K562 (cell line): Measurements from ENCODE around the gene GLIS1. TPM values are rescaled to one million over a fixed set of nuclear protein-coding genes. Genes with fewer than 3 reads are reported as not detected.

Source experiments
- ATAC-seq: fragments of 200-7000 bp; cut with Tn5 transposase; 3 replicates; pipeline ENCODE4 v1.9.1; 2020; ENCODE audit warnings: moderate library complexity
- BruUV-seq: library from RNA; stranded (reverse); fragments of 400-500 nt; replicated peaks from 2 replicates; lab custom pipeline; 2021; lab: Mats Ljungman, UMichigan
- CTCF ChIA-PET: fragments of 300-600 bp; formaldehyde crosslinking; extraction: SDS; loops from one replicate; lab custom pipeline; 2021; ENCODE audit warnings: low intra/inter-chr PET ratio; lab: Yijun Ruan, JAX
- POLR2A ChIA-PET: fragments of 300-600, 350-650 bp; sonication (Branson Sonifier 250); formaldehyde crosslinking; extraction: SDS; loops from one replicate; lab custom pipeline; 2021; ENCODE audit warnings: antibody characterized with exemption, inconsistent platforms; lab: Yijun Ruan, JAX
- DNase-seq, 4 experiments: peaks; one replicate each; pipeline versions ENCODE4 v3.0.0 to v3.0.0-alpha.2; 2011 to 2018; ENCODE audit warnings: low spot score in 3 of 4, mixed read lengths in 3 of 4; ENCODE audit errors: extremely low read depth in 1 of 4
- FAIRE-seq: peaks from 2 replicates; lab custom pipeline; 2011; peaks lifted over from hg19 to GRCh38; lab: Jason Lieb, UNC
- H2AFZ ChIP-seq: 2 replicates; pipeline ENCODE4 v1.6.0; 2011; ENCODE audit warnings: low read depth, low read length, control low read depth, inconsistent platforms
- H3K27ac ChIP-seq: fragments of 200-600 bp; 3 replicates; pipeline ENCODE4 v1.8.0; 2011; ENCODE audit warnings: low read depth, mild to moderate bottlenecking, control low read depth, inconsistent platforms, low read length, moderate library complexity, mixed read lengths; ENCODE audit errors: extremely low read depth
- H3K27me3 ChIP-seq, 2 experiments: fragments of 300-600 bp in 1 of 2; 2 replicates in 1 of 2; 3 replicates in 1 of 2; pipeline versions ENCODE4 v1.6.0 to v1.8.0; 2011; ENCODE audit warnings: inconsistent platforms in 2 of 2, low read length in 2 of 2, mild to moderate bottlenecking in 1 of 2, mixed read lengths in 1 of 2, moderate library complexity in 1 of 2; ENCODE audit not compliant: control insufficient read depth in 2 of 2, insufficient read depth in 2 of 2
- H3K36me3 ChIP-seq: fragments of 300-600 bp; 3 replicates; pipeline ENCODE4 v1.8.0; 2011; ENCODE audit warnings: mild to moderate bottlenecking, low read length, inconsistent platforms; ENCODE audit not compliant: control insufficient read depth, insufficient read depth
- H3K4me1 ChIP-seq, 2 experiments: fragments of 200-600 bp in 1 of 2; replicated peaks in 1 of 2; 2 replicates in 1 of 2; 3 replicates in 1 of 2; pipeline versions ENCODE4 v1.5.1 to v1.8.0; 2011; ENCODE audit warnings: inconsistent platforms in 2 of 2, low read length in 2 of 2, mild to moderate bottlenecking in 1 of 2, mixed read lengths in 1 of 2, moderate library complexity in 1 of 2; ENCODE audit not compliant: control insufficient read depth in 2 of 2, insufficient read depth in 2 of 2
- H3K4me2 ChIP-seq: 2 replicates; pipeline ENCODE4 v1.6.1; 2011; ENCODE audit warnings: low read length, control low read depth, inconsistent platforms, mixed read lengths; ENCODE audit not compliant: insufficient read depth
- H3K4me3 ChIP-seq: fragments of 200-600 bp; sonication (generic), shearing (Covaris generic); 2 replicates; pipeline ENCODE4 v1.5.1; 2016; ENCODE audit warnings: control low read depth, inconsistent platforms
- H3K79me2 ChIP-seq: fragments of 200-600 bp; 3 replicates; pipeline ENCODE4 v1.8.0; 2011; ENCODE audit warnings: low read length, inconsistent platforms; ENCODE audit not compliant: control insufficient read depth, insufficient read depth
- H3K9ac ChIP-seq, 2 experiments: 2 replicates each; pipeline versions ENCODE4 v1.6.0 to v1.6.1; 2011; ENCODE audit warnings: low read depth in 2 of 2, low read length in 2 of 2, control low read depth in 1 of 2, inconsistent platforms in 1 of 2, mild to moderate bottlenecking in 1 of 2, mixed read lengths in 1 of 2; ENCODE audit not compliant: insufficient read depth in 1 of 2
- H3K9me1 ChIP-seq: one replicate; pipeline ENCODE4 v1.6.0; 2011; ENCODE audit warnings: inconsistent platforms, mild to moderate bottlenecking, low read length, moderate library complexity; ENCODE audit not compliant: control insufficient read depth, insufficient read depth
- H3K9me3 ChIP-seq: replicated peaks from 2 replicates; pipeline ENCODE4 v1.5.1; 2011; ENCODE audit warnings: low read depth, low read length, inconsistent platforms; ENCODE audit not compliant: control insufficient read depth, insufficient read depth
- H4K20me1 ChIP-seq: replicated peaks from 2 replicates; pipeline ENCODE4 v1.6.1; 2011; ENCODE audit warnings: low read length, inconsistent platforms, mixed read lengths; ENCODE audit not compliant: control insufficient read depth, insufficient read depth
- ARHGAP35 ChIP-seq: fragments of 450-650 bp; IDR thresholded peaks from 2 replicates; pipeline ENCODE4 v1.6.1; 2018; ENCODE audit not compliant: partially characterized antibody
- CBX3 ChIP-seq, 2 experiments: IDR thresholded peaks; 1 replicate in 1 of 2; 2 replicates in 1 of 2; pipeline ENCODE4 v1.6.1; 2012; ENCODE audit warnings: inconsistent platforms in 2 of 2, low read length in 2 of 2, borderline replicate concordance in 1 of 2, control low read depth in 1 of 2
- CREM ChIP-seq: IDR thresholded peaks from 2 replicates; pipeline ENCODE4 v1.6.1; 2014; ENCODE audit warnings: antibody characterized with exemption, low read depth
- CTCF ChIP-seq, 3 experiments: IDR thresholded peaks in 2 of 3; conservative IDR thresholded peaks in 1 of 3; 2 replicates each; pipeline ENCODE4 v1.5.1; 2011 to 2012; ENCODE audit warnings: low read length in 3 of 3, mild to moderate bottlenecking in 3 of 3, control low read depth in 2 of 3, improper control_type of control experiment in 1 of 3, inconsistent platforms in 1 of 3, low read depth in 1 of 3, mixed read lengths in 1 of 3, moderate library complexity in 1 of 3; ENCODE audit not compliant: insufficient read depth in 2 of 3
- FOXK2 ChIP-seq, 2 experiments: fragments of 450-650 bp; IDR thresholded peaks in 1 of 2; conservative IDR thresholded peaks in 1 of 2; 2 replicates each; pipeline ENCODE4 v1.6.1; 2016; ENCODE audit warnings: low read depth in 2 of 2, mild to moderate bottlenecking in 1 of 2
- FOXP4 ChIP-seq: sonication (generic); formaldehyde crosslinking; IDR thresholded peaks from 2 replicates; pipeline ENCODE4 v1.8.0; 2022; ENCODE audit warnings: mild to moderate bottlenecking, missing genetic modification reagents, borderline replicate concordance
- NCOA6 ChIP-seq: fragments of 450-650 bp; IDR thresholded peaks from 2 replicates; pipeline ENCODE4 v1.6.1; 2017; ENCODE audit warnings: mild to moderate bottlenecking
- RBM34 ChIP-seq: fragments of 200-400 bp; formaldehyde crosslinking; IDR thresholded peaks from 2 replicates; pipeline ENCODE4 v1.6.1; 2018; ENCODE audit warnings: low read length, borderline replicate concordance; ENCODE audit not compliant: insufficient read depth
- SIN3B ChIP-seq: fragments of 450-650 bp; IDR thresholded peaks from 2 replicates; pipeline ENCODE4 v1.6.1; 2017; ENCODE audit warnings: low read depth, mild to moderate bottlenecking, moderate library complexity
- USF1 ChIP-seq: sonication (generic); formaldehyde crosslinking; IDR thresholded peaks from 2 replicates; pipeline ENCODE4 v1.9.0; 2022; ENCODE audit warnings: mild to moderate bottlenecking, missing genetic modification reagents
- WGBS: fragments of 100-300 bp; shearing (Covaris generic); methylation state at CpG from one replicate; pipeline ENCODE4 v1.1.6; 2016; ENCODE audit warnings: low coverage, mixed read lengths; ENCODE audit not compliant: insufficient coverage; ENCODE audit errors: missing lambda C conversion rate; 5-methylcytosine and 5-hydroxymethylcytosine counted together
- in situ Hi-C: fragments of 300-500 bp; cut with MboI; formaldehyde crosslinking; loops from 4 replicates; pipeline ENCODE4 v1.15.0; 2018; ENCODE audit warnings: inconsistent platforms, mixed read lengths
- intact Hi-C: fragments of 100-400 bp; cut with micrococcal nuclease; formaldehyde crosslinking; loops from 2 replicates; pipeline ENCODE4 v1.14.2; 2022
- polyA plus RNA-seq, 8 experiments: library from polyadenylated mRNA; depleted of rRNA in 4 of 8; stranded (reverse) in 5 of 8; unstranded in 3 of 8; fragments of >200 nt; fragmentation: Nextera tagmentation in 2 of 8; fragmentation: Illumina TruSeq in 1 of 8; extraction: Ambion mirVana in 2 of 8; extraction: Trizol in 1 of 8; gene quantifications; 2 replicates each; pipeline versions ENCODE4 v1.2.1 to v1.2.3, GENCODE V29; 2011 to 2014; ENCODE audit warnings: inconsistent platforms in 1 of 8, missing spikeins in 1 of 8
- total RNA-seq, 7 experiments: library from RNA; depleted of rRNA in 6 of 7; stranded (reverse); fragments of >200 nt in 6 of 7; fragmentation: Illumina TruSeq in 2 of 7; extraction: Trizol in 2 of 7; gene quantifications; 2 replicates each; pipeline versions ENCODE4 v1.2.1 to v1.2.3, GENCODE V29; 2011 to 2021; ENCODE audit warnings: low replicate concordance in 1 of 7
- TF ChIP-seq, protein P1 (sequence below): sonication (generic); formaldehyde crosslinking; IDR thresholded peaks from 2 replicates; pipeline ENCODE4 v1.8.0; 2022; ENCODE audit warnings: mild to moderate bottlenecking, missing genetic modification reagents

GLIS1 gene
- total and polyA plus RNA-seq, 9 of the 15 experiments (the other 6 are each of a cell fraction or from before 2014, with no cell fraction given), result not detected

DNA sequence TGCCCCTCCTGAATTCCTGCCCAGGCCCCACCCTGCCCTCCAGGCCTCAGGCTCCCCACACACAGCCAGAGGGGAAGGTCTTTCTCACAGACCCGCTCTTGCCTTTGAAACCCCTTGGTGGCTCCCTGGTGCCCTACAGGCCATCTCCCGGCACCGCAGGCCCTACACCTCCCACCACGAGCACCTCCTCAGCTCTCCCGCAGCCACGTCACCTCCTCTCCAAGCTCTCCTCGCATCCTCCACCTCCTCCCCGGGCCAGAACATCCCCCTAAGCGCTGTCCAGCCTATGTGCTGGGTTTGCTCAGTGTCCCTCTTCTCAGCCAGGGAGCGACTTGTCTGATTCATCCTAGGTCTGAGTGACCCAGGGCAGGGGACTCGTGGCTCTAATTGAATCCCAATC lies 213.4 kb downstream of the GLIS1 start:
- WGBS, result under 1% methylated on average over 11 of the region's 11 CpGs
- no peaks in the 10 kb centered on the region for H3K9me3 ChIP-seq
- no peak for FAIRE-seq
- peak; percentile 21 to 58 (median 51) for DNase-seq
- H3K4me3 ChIP-seq, result no peak overlapping the region
- in situ Hi-C loops (no loop called here), intact Hi-C loops (no loop called here)
- ChIA-PET POLR2A (interaction anchor here (0.6 to 0.8 kb wide), 2 partner anchors 18 to 99 kb away, joined by 3 read pairs; no protein-coding TSS in a partner anchor), CTCF (no interaction called here)
- H3K4me1 ChIP-seq, result peaks cover 0 to 16% of the 10 kb centered on the region in 2 experiments; a peak in 1 of 5 replicates
- no peak overlapping the region for H3K27ac ChIP-seq
- H3K27me3 ChIP-seq, result peaks cover 23 to 84% of the 10 kb centered on the region in 2 experiments; a peak in 4 of 5 replicates
- no peak overlapping the region for H2AFZ ChIP-seq
- H4K20me1 ChIP-seq, result peaks cover 47% of the 10 kb centered on the region; the same call in 1 of the 2 replicates
- H3K9me1 ChIP-seq, result no peaks in the 10 kb centered on the region
- H3K4me2 ChIP-seq, result no peak overlapping the region
- no peak overlapping the region for H3K9ac ChIP-seq
- ATAC-seq, result peak; percentile 68
- no TSS peak for BruUV-seq
- H3K79me2 ChIP-seq, result no peaks in the 10 kb centered on the region
- no peaks in the 10 kb centered on the region for H3K36me3 ChIP-seq
- peak; percentile 33; the same call in 1 of the 2 replicates for TF ChIP-seq CREM
- TF ChIP-seq, protein P1, sequence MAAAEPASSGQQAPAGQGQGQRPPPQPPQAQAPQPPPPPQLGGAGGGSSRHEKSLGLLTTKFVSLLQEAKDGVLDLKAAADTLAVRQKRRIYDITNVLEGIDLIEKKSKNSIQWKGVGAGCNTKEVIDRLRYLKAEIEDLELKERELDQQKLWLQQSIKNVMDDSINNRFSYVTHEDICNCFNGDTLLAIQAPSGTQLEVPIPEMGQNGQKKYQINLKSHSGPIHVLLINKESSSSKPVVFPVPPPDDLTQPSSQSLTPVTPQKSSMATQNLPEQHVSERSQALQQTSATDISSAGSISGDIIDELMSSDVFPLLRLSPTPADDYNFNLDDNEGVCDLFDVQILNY (CRISPR knock-in tag), result no peak
- TF ChIP-seq FOXP4 (CRISPR knock-in tag), result no peak
- no peak for TF ChIP-seq CBX3 (IDR thresholded peaks at IDR 0.05; ENCODE audit: borderline replicate concordance in 1 of 2, low read length in 2 of 2)
- TF ChIP-seq NCOA6, result no peak
- TF ChIP-seq RBM34, result no peak
- TF ChIP-seq USF1, result no peak
- peak in 2 of 3 experiments; percentile 22 to 31; a peak in 1 of 6 replicates for TF ChIP-seq CTCF (IDR thresholded peaks at IDR 0.05 in 2 of 3, conservative IDR thresholded peaks at IDR 0.05 in 1 of 3; ENCODE audit: insufficient read depth in 2 of 3, low read depth in 1 of 3, low read length in 3 of 3)
- TF ChIP-seq FOXK2 (conservative IDR thresholded peaks at IDR 0.05 in 1 of 2, IDR thresholded peaks at IDR 0.05 in 1 of 2; ENCODE audit: low read depth in 2 of 2), result no peak
- TF ChIP-seq ARHGAP35, result no peak
- no peak for TF ChIP-seq SIN3B
